A673 (cell line): Measurements from ENCODE around the gene SLC5A4. TPM values are rescaled to one million over a fixed set of nuclear protein-coding genes. Genes with fewer than 3 reads are reported as not detected.
"Not testable (repeated sequence)": the region's sequence is repeated elsewhere in the genome, so short reads cannot be mapped to it uniquely, and the experiment has no call there.

ENCODE experiments used
- BruUV-seq: library from RNA; stranded (reverse); fragments of 400-500 nt; replicated peaks from 2 replicates; lab custom pipeline; 2021; lab: Mats Ljungman, UMichigan
- CTCF ChIA-PET: fragments of 300-600 bp; sonication (Branson Sonifier 250); formaldehyde crosslinking; loops from one replicate; lab custom pipeline; 2022; ENCODE audit warnings: antibody characterized with exemption; lab: Charles Lee
- POLR2A ChIA-PET: fragments of 300-600 bp; sonication (Branson Sonifier 250); formaldehyde crosslinking; loops from one replicate; lab custom pipeline; 2022; ENCODE audit warnings: antibody characterized with exemption; ENCODE audit not compliant: low non-redundant PET; lab: Charles Lee
- DNase-seq: peaks from one replicate; pipeline ENCODE4 v3.0.0-alpha.2; 2015; ENCODE audit warnings: low spot score
- H3K27ac ChIP-seq: fragments of 200-600 bp; sonication (generic); 2 replicates; pipeline ENCODE4 v1.5.1; 2016; ENCODE audit warnings: mixed run types, low read depth, mild to moderate bottlenecking, mixed read lengths, antibody characterized with exemption, low read length; ENCODE audit not compliant: poor library complexity, severe bottlenecking
- H3K27me3 ChIP-seq: fragments of 200-600 bp; sonication (generic); replicated peaks from 2 replicates; pipeline ENCODE4 v1.6.1; 2017; ENCODE audit warnings: mixed run types, low read depth, mild to moderate bottlenecking, mixed read lengths, antibody characterized with exemption, low read length; ENCODE audit not compliant: insufficient read depth, poor library complexity
- H3K36me3 ChIP-seq: fragments of 200-600 bp; sonication (generic); 2 replicates; pipeline ENCODE4 v1.6.1; 2016; ENCODE audit warnings: mixed run types, mild to moderate bottlenecking, mixed read lengths, antibody characterized with exemption, low read length; ENCODE audit not compliant: insufficient read depth, poor library complexity, severe bottlenecking
- H3K4me1 ChIP-seq: fragments of 200-600 bp; sonication (generic); 2 replicates; pipeline ENCODE4 v1.6.1; 2017; ENCODE audit warnings: mixed run types, mild to moderate bottlenecking, mixed read lengths, antibody characterized with exemption, low read length; ENCODE audit not compliant: insufficient read depth, poor library complexity, severe bottlenecking
- H3K4me3 ChIP-seq: fragments of 200-600 bp; sonication (generic); 2 replicates; pipeline ENCODE4 v1.5.1; 2016; ENCODE audit warnings: low read depth, mixed run types, mild to moderate bottlenecking, mixed read lengths, low read length; ENCODE audit not compliant: poor library complexity, severe bottlenecking
- H3K9me3 ChIP-seq: fragments of 200-600 bp; sonication (generic); 2 replicates; pipeline ENCODE4 v1.6.1; 2016; ENCODE audit warnings: mixed run types, low read depth, mild to moderate bottlenecking, mixed read lengths, antibody characterized with exemption, low read length; ENCODE audit not compliant: poor library complexity, severe bottlenecking
- CTCF ChIP-seq: fragments of 300-800, 200-600 bp; sonication (generic); conservative IDR thresholded peaks from 2 replicates; pipeline ENCODE4 v1.5.1; 2017; ENCODE audit warnings: low read depth, mild to moderate bottlenecking, antibody characterized with exemption, low read length, moderate library complexity, mixed read lengths
- EZH2 ChIP-seq: fragments of 200-600 bp; sonication (generic); IDR thresholded peaks from 2 replicates; pipeline ENCODE4 v1.6.1; 2017; ENCODE audit warnings: borderline replicate concordance, low read depth, mild to moderate bottlenecking, mixed read lengths, antibody characterized with exemption, low read length; ENCODE audit not compliant: poor library complexity, severe bottlenecking
- intact Hi-C: fragments of 100-400 bp; cut with micrococcal nuclease; formaldehyde crosslinking; loops from one replicate; pipeline ENCODE4 v1.10.0; 2022; ENCODE audit not compliant: unreplicated experiment
- total RNA-seq: library from RNA; stranded (reverse); gene quantifications from 2 replicates; pipeline ENCODE4 v1.2.3, GENCODE V29; 2021

Gene SLC5A4
- total RNA-seq, 1 experiment from 2014 or later = 0.19 TPM

GRCh38 chr22:32269316-32269715, 14.2 kb upstream of the SLC5A4 start:
- no peaks in the 10 kb centered on the region for H3K27me3 ChIP-seq
- no peak overlapping the region for H3K4me3 ChIP-seq
- POLR2A ChIA-PET = no interaction called here
- H3K4me1 ChIP-seq = no peaks in the 10 kb centered on the region
- DNase-seq = no peak
- no peak overlapping the region for H3K27ac ChIP-seq
- no peak for TF ChIP-seq EZH2
- no peak for TF ChIP-seq CTCF
- BruUV-seq = no TSS peak
- CTCF ChIA-PET = no interaction called here
- no peaks in the 10 kb centered on the region for H3K36me3 ChIP-seq
- intact Hi-C loops = loop anchor here (10.0 kb wide), 1 partner anchor 165 kb away; no protein-coding TSS in a partner anchor
- no peaks in the 10 kb centered on the region for H3K9me3 ChIP-seq

GRCh38 chr22:32267011-32267410, 11.9 kb upstream of the SLC5A4 start:
- ChIA-PET POLR2A (no interaction called here), CTCF (interaction anchor here (0.7 to 1.5 kb wide), 3 partner anchors 65 to 296 kb away, joined by 3 to 4 read pairs (median 4); no protein-coding TSS in a partner anchor)
- H3K4me3 ChIP-seq = no peak overlapping the region
- H3K27ac ChIP-seq = no peak overlapping the region
- no peak for DNase-seq
- no peaks in the 10 kb centered on the region for H3K9me3 ChIP-seq
- no peaks in the 10 kb centered on the region for H3K36me3 ChIP-seq
- BruUV-seq = no TSS peak
- H3K4me1 ChIP-seq = no peaks in the 10 kb centered on the region
- intact Hi-C loops = loop anchor here (2.0 to 10.0 kb wide), 3 partner anchors 128 to 290 kb away; no protein-coding TSS in a partner anchor
- H3K27me3 ChIP-seq = no peaks in the 10 kb centered on the region
- TF ChIP-seq EZH2 (no peak), CTCF (no peak)

GRCh38 chr22:32265882-32266767, 11.0 kb upstream of the SLC5A4 start:
- Histone ChIP-seq H3K36me3 (no peaks in the 10 kb centered on the region), H3K9me3 (no peaks in the 10 kb centered on the region), H3K27ac (no peak overlapping the region), H3K4me3 (no peak overlapping the region), H3K4me1 (no peaks in the 10 kb centered on the region), H3K27me3 (no peaks in the 10 kb centered on the region)
- TF ChIP-seq EZH2 = no peak
- TF ChIP-seq CTCF = peak; percentile 92
- POLR2A ChIA-PET = no interaction called here
- no TSS peak for BruUV-seq
- intact Hi-C loops = loop anchor here (1.0 to 10.0 kb wide), 4 partner anchors 64 to 289 kb away; no protein-coding TSS in a partner anchor
- peak; percentile 87 for DNase-seq
- CTCF ChIA-PET = interaction anchor here (0.7 to 1.5 kb wide), 6 partner anchors 20 to 600 kb away, joined by 3 to 6 read pairs (median 4); no protein-coding TSS in a partner anchor

- H3K4me1 ChIP-seq, CTCF ChIA-PET, H3K27me3 ChIP-seq, H3K4me3 ChIP-seq, H3K36me3 ChIP-seq, BruUV-seq, DNase-seq, POLR2A ChIA-PET, H3K27ac ChIP-seq, H3K9me3 ChIP-seq: not testable (repeated sequence)
- intact Hi-C loops = loop anchor here (10.0 kb wide), 1 partner anchor 159 kb away; no protein-coding TSS in a partner anchor
These were observed 8.5 kb upstream of the SLC5A4 start for GRCh38 chr22:32263678-32264077.
